ENCODE measurements around the gene FAM117B. TPM values are rescaled to one million over a fixed set of nuclear protein-coding genes. Genes with fewer than 3 reads are reported as not detected.

The FAM117B gene
- polyA plus RNA-seq, 2 of the 4 experiments (the other 2 are of a cell fraction): 3.6 TPM

DNA sequence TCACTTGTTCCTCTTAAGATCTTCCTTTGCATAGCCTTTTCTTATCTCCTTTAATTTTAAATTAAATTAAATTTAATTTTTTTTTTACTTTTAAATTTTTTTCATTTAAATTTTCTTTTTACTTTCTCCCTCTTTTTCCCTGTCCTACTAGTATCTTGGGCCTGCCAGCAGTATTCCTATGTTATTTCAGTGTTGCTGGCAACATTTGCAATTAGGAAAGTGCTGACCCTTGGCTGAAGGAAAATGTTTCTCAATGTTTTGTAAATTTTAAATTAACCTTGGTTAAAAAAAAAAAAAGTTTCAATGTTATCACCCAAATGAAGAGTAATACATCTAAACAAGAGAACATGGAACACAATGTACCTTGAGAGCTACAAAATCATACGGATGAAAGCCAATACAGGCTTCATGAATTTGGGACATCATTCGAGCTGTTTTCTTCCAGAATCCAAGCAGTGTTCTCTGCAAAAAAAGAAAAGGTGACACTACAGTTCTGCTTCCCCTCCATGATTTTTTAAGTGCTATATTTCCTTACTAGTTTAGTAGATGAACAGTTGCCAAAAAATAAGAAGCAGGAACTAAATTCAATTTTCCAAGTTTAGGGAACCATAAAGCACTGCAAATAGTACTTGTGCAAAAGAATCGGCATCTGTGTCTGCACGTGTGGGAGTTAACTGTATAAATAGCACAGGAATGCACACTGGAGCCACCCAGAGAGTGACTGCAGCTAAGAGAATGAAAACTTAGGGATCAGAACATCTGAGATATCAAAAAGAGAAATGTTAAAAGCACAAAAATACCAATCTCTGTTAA lies 181.0 kb downstream of the FAM117B start:
- CTCF ChIA-PET: interaction anchor here (1.5 to 1.8 kb wide), 2 partner anchors 9 to 227 kb away, joined by 3 to 6 read pairs; no protein-coding TSS in a partner anchor
- 65% methylated on average over 4 of the region's 4 CpGs for WGBS (ENCODE audit: missing lambda C conversion rate)

DNA sequence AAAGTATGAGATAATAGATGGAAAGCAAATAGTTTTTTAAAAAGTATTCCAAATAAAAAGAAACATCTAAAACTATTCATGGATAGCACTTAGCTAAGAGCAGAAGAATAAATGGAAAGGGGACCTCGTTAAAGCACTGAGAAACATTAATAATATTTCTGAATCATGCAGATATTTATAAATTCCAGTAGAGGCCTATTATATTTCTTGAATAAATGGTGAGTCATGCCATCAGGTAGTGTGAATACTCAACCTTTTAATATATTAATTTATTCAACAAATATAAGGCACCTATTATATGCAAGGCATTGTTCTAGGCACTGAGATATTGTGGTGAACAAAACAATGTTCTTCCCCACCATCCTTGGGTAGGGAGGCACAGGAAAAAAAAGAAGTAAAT lies 183.0 kb downstream of the FAM117B start:
- Histone ChIP-seq H3K4me1 (peaks cover 7% of the 10 kb centered on the region; the same call in 1 of the 3 replicates), H3K4me3 (no peak overlapping the region), H3K4me2 (no peak overlapping the region), H3K27ac (no peak overlapping the region), H3K9me3 (no peaks in the 10 kb centered on the region)
- DNase-seq (ENCODE audit: low read depth in 1 of 2, low spot score in 1 of 2): no peak
- no peak for TF ChIP-seq FOXS1 (CRISPR knock-in tag; IDR thresholded peaks at IDR 0.05)
- no peak for TF ChIP-seq FOSL2 (IDR thresholded peaks at IDR 0.05)
- 0 out of 2 replicates have a peak, but pooled peaks have one; percentile 23 for TF ChIP-seq FOSL2 (CRISPR knock-in tag; IDR thresholded peaks at IDR 0.05)
- ATAC-seq: no peak
- no peak for FAIRE-seq
- CTCF ChIA-PET: interaction anchor here (0.6 kb wide), 1 partner anchor 34 kb away, joined by 4 read pairs; no protein-coding TSS in a partner anchor
- WGBS (ENCODE audit: missing lambda C conversion rate): 43% methylated on average over 1 of the region's 1 CpG
- POLR2A ChIA-PET: no interaction called here

More for the DNA sequence above, 181.0 kb downstream of the FAM117B start:
- H3K27ac ChIP-seq: no peak overlapping the region
- DNase-seq (ENCODE audit: low read depth in 1 of 2, low spot score in 1 of 2): no peak
- H3K9me3 ChIP-seq: no peaks in the 10 kb centered on the region
- TF ChIP-seq TP53 (CRISPR knock-in tag; IDR thresholded peaks at IDR 0.05) (no peak), FOSL2 (IDR thresholded peaks at IDR 0.05) (no peak), FOSL2 (CRISPR knock-in tag; IDR thresholded peaks at IDR 0.05) (no peak), EHMT2 (IDR thresholded peaks at IDR 0.05; ENCODE audit: low read depth) (no peak), PHF8 (IDR thresholded peaks at IDR 0.05; ENCODE audit: borderline replicate concordance, low read depth) (no peak), EHF (CRISPR knock-in tag; IDR thresholded peaks at IDR 0.05) (no peak), RCOR1 (IDR thresholded peaks at IDR 0.05; ENCODE audit: low read depth, low read length) (no peak)
- TF ChIP-seq, protein P1, sequence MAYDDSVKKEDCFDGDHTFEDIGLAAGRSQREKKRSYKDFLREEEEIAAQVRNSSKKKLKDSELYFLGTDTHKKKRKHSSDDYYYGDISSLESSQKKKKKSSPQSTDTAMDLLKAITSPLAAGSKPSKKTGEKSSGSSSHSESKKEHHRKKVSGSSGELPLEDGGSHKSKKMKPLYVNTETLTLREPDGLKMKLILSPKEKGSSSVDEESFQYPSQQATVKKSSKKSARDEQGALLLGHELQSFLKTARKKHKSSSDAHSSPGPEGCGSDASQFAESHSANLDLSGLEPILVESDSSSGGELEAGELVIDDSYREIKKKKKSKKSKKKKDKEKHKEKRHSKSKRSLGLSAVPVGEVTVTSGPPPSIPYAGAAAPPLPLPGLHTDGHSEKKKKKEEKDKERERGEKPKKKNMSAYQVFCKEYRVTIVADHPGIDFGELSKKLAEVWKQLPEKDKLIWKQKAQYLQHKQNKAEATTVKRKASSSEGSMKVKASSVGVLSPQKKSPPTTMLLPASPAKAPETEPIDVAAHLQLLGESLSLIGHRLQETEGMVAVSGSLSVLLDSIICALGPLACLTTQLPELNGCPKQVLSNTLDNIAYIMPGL (CRISPR knock-in tag; IDR thresholded peaks at IDR 0.05; ENCODE audit: borderline replicate concordance): no peak
- TF ChIP-seq, protein P2, sequence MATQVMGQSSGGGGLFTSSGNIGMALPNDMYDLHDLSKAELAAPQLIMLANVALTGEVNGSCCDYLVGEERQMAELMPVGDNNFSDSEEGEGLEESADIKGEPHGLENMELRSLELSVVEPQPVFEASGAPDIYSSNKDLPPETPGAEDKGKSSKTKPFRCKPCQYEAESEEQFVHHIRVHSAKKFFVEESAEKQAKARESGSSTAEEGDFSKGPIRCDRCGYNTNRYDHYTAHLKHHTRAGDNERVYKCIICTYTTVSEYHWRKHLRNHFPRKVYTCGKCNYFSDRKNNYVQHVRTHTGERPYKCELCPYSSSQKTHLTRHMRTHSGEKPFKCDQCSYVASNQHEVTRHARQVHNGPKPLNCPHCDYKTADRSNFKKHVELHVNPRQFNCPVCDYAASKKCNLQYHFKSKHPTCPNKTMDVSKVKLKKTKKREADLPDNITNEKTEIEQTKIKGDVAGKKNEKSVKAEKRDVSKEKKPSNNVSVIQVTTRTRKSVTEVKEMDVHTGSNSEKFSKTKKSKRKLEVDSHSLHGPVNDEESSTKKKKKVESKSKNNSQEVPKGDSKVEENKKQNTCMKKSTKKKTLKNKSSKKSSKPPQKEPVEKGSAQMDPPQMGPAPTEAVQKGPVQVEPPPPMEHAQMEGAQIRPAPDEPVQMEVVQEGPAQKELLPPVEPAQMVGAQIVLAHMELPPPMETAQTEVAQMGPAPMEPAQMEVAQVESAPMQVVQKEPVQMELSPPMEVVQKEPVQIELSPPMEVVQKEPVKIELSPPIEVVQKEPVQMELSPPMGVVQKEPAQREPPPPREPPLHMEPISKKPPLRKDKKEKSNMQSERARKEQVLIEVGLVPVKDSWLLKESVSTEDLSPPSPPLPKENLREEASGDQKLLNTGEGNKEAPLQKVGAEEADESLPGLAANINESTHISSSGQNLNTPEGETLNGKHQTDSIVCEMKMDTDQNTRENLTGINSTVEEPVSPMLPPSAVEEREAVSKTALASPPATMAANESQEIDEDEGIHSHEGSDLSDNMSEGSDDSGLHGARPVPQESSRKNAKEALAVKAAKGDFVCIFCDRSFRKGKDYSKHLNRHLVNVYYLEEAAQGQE (IDR thresholded peaks at IDR 0.05): no peak
- TF ChIP-seq, protein P3, sequence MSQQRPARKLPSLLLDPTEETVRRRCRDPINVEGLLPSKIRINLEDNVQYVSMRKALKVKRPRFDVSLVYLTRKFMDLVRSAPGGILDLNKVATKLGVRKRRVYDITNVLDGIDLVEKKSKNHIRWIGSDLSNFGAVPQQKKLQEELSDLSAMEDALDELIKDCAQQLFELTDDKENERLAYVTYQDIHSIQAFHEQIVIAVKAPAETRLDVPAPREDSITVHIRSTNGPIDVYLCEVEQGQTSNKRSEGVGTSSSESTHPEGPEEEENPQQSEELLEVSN (IDR thresholded peaks at IDR 0.05; ENCODE audit: borderline replicate concordance, low read depth): no peak
- TF ChIP-seq, protein P4, sequence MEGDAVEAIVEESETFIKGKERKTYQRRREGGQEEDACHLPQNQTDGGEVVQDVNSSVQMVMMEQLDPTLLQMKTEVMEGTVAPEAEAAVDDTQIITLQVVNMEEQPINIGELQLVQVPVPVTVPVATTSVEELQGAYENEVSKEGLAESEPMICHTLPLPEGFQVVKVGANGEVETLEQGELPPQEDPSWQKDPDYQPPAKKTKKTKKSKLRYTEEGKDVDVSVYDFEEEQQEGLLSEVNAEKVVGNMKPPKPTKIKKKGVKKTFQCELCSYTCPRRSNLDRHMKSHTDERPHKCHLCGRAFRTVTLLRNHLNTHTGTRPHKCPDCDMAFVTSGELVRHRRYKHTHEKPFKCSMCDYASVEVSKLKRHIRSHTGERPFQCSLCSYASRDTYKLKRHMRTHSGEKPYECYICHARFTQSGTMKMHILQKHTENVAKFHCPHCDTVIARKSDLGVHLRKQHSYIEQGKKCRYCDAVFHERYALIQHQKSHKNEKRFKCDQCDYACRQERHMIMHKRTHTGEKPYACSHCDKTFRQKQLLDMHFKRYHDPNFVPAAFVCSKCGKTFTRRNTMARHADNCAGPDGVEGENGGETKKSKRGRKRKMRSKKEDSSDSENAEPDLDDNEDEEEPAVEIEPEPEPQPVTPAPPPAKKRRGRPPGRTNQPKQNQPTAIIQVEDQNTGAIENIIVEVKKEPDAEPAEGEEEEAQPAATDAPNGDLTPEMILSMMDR (IDR thresholded peaks at IDR 0.05): no peak
- peak overlapping the region; percentile 39; the same call in 2 of the 3 replicates for H3K4me2 ChIP-seq
- no peak overlapping the region for H3K4me3 ChIP-seq
- no peak for ATAC-seq
- POLR2A ChIA-PET: no interaction called here
- H3K4me1 ChIP-seq: peaks cover 7% of the 10 kb centered on the region; the same call in 1 of the 3 replicates
- FAIRE-seq: no peak
